Chondrocyte (in vitro differentiated cells): Measurements from ENCODE around the gene ENTR1. TPM values are rescaled to one million over a fixed set of nuclear protein-coding genes. Genes with fewer than 3 reads are reported as not detected.

Source experiments
- DNase-seq: peaks from one replicate; pipeline ENCODE4 v3.0.0; 2021; ENCODE audit warnings: mixed read lengths, low spot score
- H3K27ac Mint-ChIP-seq: one replicate; pipeline ENCODE4 v1.8.0; 2021; ENCODE audit warnings: mild to moderate bottlenecking, moderate library complexity, mixed read lengths; ENCODE audit not compliant: unreplicated experiment
- H3K27me3 Mint-ChIP-seq: 2 replicates; pipeline ENCODE4 v1.8.0; 2021; ENCODE audit warnings: low read depth, mixed read lengths
- H3K36me3 Mint-ChIP-seq: 2 replicates; pipeline ENCODE4 v1.8.0; 2021; ENCODE audit warnings: low read depth, mixed read lengths
- H3K4me1 Mint-ChIP-seq: 2 replicates; pipeline ENCODE4 v1.8.0; 2021; ENCODE audit warnings: low read depth, mild to moderate bottlenecking, mixed read lengths
- H3K4me3 Mint-ChIP-seq: one replicate; pipeline ENCODE4 v1.8.0; 2021; ENCODE audit warnings: mild to moderate bottlenecking, moderate library complexity, mixed read lengths; ENCODE audit not compliant: unreplicated experiment
- H3K9me3 Mint-ChIP-seq: 2 replicates; pipeline ENCODE4 v1.8.0; 2021; ENCODE audit warnings: low read depth, mixed read lengths
- CTCF ChIP-seq: fragments of 200-600 bp; sonication (generic); IDR thresholded peaks from 2 replicates; pipeline ENCODE4 v1.5.0; 2021; ENCODE audit warnings: antibody characterized with exemption, mild to moderate bottlenecking, moderate library complexity
- total RNA-seq: library from RNA; stranded (reverse); gene quantifications from 3 replicates; pipeline ENCODE4 v1.2.1, GENCODE V29; 2021

ENTR1 gene
- total RNA-seq, 1 donor from 2014 or later, result 49.6 TPM

DNA sequence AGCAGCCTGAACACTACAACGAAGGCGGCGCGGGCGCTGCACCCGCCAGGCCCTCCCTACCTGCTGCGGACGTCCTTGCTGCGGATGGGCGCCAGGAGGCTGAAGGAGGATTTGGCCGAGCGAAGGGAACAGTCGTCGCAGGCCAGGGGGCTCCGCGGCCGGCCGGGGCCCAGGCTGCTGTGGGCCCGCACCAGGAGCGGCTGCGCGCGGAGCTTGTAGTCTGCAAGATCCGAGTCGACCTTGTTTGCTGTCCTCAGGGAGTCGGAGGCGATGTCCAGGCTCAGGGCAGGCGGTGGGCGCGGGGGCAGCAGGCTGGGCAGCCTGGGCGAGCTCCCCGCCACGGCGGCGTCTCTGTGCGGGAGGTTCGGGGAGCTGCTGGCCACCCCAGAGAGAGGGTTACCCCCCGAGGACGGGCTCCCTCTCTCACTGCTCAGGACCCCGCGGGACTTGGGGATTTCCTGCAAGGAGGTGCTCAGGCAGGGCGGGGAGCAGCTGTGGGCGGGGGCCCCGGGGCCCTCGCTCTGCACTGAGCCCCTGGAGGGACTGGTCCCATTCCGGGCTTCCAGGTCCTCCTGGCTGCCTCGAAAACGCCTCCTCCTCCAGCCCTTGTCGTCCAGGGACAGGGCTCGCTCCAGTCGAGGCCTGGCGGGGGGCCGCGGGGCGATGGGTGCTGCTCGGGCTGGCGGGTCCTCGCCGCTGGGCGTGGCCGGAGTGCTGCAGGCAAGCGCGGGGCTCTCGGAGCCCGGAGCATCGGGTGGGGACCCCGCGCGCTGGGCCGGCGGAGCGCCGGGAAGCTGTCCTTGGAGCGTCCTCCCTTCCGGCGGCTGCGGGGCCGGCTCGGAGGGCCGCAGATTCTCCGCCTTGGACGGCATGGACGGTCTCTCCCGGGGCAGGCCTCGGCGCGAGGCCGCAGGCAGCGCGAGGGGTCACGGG, 28.4 kb upstream of the ENTR1 start:
- peaks cover 29% of the 10 kb centered on the region for H3K4me1 Mint-ChIP-seq
- no peak for DNase-seq
- peaks cover 15% of the 10 kb centered on the region for H3K36me3 Mint-ChIP-seq
- H3K4me3 Mint-ChIP-seq, result peak overlapping the region; percentile 85
- no peaks in the 10 kb centered on the region for H3K9me3 Mint-ChIP-seq
- peak overlapping the region; percentile 36 for H3K27ac Mint-ChIP-seq
- peak; percentile 12 for TF ChIP-seq CTCF
- H3K27me3 Mint-ChIP-seq, result no peaks in the 10 kb centered on the region

DNA sequence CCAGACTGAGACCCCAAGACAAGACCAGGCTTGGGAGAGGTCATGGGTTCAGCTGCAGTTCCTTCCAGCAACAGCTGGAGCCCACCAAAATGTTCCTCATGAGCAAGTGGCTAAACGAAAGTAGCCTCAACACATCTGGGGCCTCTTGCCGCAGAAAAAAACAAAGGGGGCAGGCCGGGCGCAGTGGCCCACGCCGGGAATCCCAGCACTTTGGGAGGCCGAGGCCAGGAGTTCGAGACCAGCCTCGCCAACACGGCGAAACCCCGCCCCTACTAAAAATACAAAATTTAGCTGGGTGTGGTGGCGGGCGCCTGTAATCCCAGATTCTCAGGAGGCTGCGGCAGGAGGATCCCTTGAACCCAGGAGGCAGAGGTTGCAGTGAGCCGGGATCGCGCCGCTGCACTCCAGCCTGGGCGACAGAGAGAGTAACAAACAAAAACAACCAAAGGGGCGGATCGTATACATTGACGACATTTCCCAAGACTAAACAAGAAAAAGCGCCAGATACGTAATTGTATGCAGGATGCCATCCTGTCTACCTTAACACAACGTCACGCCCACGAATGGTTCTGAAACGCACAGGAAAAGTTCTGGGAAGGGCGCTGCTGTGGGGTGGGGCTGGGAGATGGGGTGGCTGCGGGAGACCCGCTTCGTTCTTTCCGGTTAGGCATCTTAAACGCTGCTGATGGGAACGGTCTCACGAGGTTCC, 27.6 kb upstream of the ENTR1 start:
- Mint-ChIP-seq H3K4me3 (peak overlapping the region; percentile 85), H3K36me3 (peaks cover 11% of the 10 kb centered on the region), H3K9me3 (no peaks in the 10 kb centered on the region), H3K27me3 (no peaks in the 10 kb centered on the region), H3K27ac (peak overlapping the region; percentile 36), H3K4me1 (peaks cover 29% of the 10 kb centered on the region)
- DNase-seq, result no peak
- no peak for TF ChIP-seq CTCF

GRCh38 chr9:136437430-136437829, 27.0 kb upstream of the ENTR1 start:
- H3K27ac Mint-ChIP-seq, result no peak overlapping the region
- no peak for DNase-seq
- H3K4me3 Mint-ChIP-seq, result peak overlapping the region; percentile 85

DNA sequence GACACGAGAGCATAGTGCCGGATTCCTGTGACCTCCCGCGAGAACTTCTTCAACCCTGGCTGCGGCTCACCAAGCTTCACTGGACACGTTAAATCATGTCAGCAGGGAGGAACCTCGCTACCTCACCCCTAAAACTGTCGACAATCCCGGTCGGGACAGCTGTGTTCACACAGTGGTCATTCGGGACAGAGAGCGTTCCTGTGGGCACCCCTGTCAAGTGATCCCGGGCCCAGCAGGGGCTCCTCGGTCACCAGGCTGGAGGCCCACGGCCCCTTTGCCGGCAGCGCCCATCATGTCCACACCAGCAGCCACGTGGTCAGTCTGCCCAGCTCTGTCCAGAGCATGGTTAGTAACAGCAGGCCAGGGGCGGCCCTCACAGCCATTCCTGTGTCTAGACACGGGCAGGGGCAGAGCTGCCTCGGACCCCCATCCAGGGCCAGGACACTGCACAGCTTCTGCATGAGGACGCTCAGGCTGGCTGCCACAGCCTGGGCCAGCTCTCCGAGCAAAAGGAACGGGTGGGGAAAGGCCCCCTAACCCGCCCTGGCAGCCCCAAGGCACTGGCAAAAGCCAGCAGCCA, 25.7 kb upstream of the ENTR1 start:
- no peak for TF ChIP-seq CTCF
- peak overlapping the region; percentile 85 for H3K4me3 Mint-ChIP-seq
- no peaks in the 10 kb centered on the region for H3K27me3 Mint-ChIP-seq

More at GRCh38 chr9:136437430-136437829, 27.0 kb upstream of the ENTR1 start:
- Mint-ChIP-seq H3K36me3 (peaks cover 6% of the 10 kb centered on the region), H3K4me1 (peaks cover 29% of the 10 kb centered on the region), H3K27me3 (no peaks in the 10 kb centered on the region), H3K9me3 (no peaks in the 10 kb centered on the region)
- TF ChIP-seq CTCF, result no peak

GRCh38 chr9:136434580-136435169, 24.3 kb upstream of the ENTR1 start:
- H3K36me3 Mint-ChIP-seq, result no peaks in the 10 kb centered on the region
- peaks cover 26% of the 10 kb centered on the region for H3K4me1 Mint-ChIP-seq
- no peaks in the 10 kb centered on the region for H3K27me3 Mint-ChIP-seq
- TF ChIP-seq CTCF, result no peak
- DNase-seq, result no peak
- H3K4me3 Mint-ChIP-seq, result no peak overlapping the region
- no peaks in the 10 kb centered on the region for H3K9me3 Mint-ChIP-seq
- no peak overlapping the region for H3K27ac Mint-ChIP-seq

More for the DNA sequence above, 25.7 kb upstream of the ENTR1 start:
- Mint-ChIP-seq H3K9me3 (no peaks in the 10 kb centered on the region), H3K4me1 (peaks cover 29% of the 10 kb centered on the region), H3K36me3 (peaks cover 2% of the 10 kb centered on the region), H3K27ac (peak overlapping the region; percentile 51)
- DNase-seq, result no peak
